Cardiac septum (tissue), 1 donor: Measurements from ENCODE around the gene TREM2. TPM values are rescaled to one million over a fixed set of nuclear protein-coding genes. Genes with fewer than 3 reads are reported as not detected.
"Not testable (repeated sequence)": the region's sequence is repeated elsewhere in the genome, so short reads cannot be mapped to it uniquely, and the experiment has no call there.

Source experiments
- DNase-seq: peaks from one replicate; pipeline ENCODE4 v3.0.0-alpha.2; 2020; ENCODE audit warnings: low spot score
- intact Hi-C: fragments of 100-400 bp; cut with DNase I; formaldehyde crosslinking; loops from one replicate; pipeline ENCODE4 v1.14.0; 2022
- long read RNA-seq: library from polyadenylated mRNA; unstranded; transcript quantifications from one replicate; pipeline ENCODE4 v2.0.0, GENCODE V29; 2021
- total RNA-seq: library from RNA; stranded (reverse); fragmentation: NEBNext Ultra II Directional; extraction: Animal tissue kit (Norgen Biotek cat#: 25700); gene quantifications from one replicate; pipeline ENCODE4 v1.2.1, GENCODE V29; 2021
- donor health status: DM: no; HTN: no; CAD: no.

The TREM2 gene
- 1.1 TPM for total RNA-seq
- long read RNA-seq, partial matches to known transcripts, result 0 of 1 reads
- long read RNA-seq, other reads (novel, unspliced or antisense), result 0 of 1 reads

DNA sequence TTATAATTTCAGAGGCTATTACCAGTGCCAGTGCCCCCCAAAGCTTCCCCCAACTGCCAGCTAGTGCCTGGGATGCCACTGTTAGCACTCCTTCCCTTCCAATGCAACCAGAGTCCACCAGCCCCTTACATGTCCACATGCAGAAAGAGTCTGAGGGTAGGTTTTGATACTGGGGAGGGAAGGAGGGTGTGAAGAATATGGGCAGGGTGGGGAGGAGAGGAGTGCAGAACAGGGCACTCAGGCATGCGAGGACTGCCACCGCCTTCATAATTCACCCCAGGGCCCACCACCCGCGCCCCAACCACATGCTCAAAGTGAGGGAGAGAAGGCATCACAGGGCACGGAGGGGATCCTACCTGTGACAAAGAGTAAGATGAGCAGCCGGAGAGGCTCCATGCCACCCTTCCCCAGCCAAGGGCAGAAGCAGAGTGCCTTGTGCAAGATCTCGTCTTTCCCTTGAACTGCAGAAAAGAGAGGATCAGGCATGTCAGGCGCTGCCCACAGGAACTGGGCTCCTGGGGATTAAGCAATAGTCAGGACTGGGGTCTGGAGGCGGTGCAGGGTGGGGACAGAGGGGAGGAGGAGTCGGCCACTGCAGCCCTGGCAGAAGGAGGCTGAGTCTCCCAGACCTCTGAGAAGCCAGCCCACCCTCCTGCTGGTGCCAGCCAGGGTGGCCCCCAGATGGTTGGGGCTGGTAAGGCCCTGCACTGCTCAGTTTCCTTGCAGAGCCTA is at the start of gene TREM2:
TREM2 (minus strand) TSS at position 430 of the 732 bp plus-strand sequence; CDS start at position 396, 34 bp downstream.
- intact Hi-C loops, result no loop called here
- no peak for DNase-seq

DNA sequence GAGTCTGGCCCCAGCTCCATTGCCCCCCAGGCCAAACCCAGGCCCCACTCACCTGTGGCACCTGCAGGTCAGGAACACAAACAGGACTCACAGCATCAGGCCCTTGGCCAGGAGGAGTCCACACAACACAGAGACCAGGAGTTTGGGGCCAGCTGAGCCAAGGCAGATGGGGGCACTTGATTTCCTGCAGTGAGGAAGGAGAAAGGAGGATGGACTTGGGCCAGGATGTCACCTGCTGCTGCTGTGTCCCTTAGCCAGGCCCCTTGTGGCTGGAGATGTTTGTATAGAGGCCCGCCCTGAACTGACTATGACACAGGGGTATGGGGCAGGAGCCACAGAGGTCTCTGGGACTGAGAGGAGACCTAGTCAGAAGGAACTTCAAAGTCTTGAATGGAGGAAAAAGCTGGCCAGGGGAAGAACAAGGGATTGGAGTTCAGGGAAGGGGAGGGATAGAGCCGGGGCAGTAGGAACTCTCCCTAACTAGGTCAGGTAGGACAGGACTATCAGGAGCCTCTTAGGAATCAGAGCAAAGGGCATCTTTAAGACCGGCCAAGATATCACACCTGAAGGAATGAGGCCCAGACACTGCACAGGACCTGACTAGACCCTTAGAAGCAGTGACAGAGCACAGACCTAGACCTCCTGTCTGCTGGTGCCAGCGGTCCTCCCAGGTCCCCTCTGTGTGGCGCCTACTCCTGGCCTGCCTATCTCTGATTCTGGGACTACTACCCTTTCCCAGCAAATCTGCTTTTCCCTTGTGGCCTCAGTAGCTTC is 46.8 kb upstream of the TREM2 start:
- no peak for DNase-seq
- intact Hi-C loops, result no loop called here

DNA sequence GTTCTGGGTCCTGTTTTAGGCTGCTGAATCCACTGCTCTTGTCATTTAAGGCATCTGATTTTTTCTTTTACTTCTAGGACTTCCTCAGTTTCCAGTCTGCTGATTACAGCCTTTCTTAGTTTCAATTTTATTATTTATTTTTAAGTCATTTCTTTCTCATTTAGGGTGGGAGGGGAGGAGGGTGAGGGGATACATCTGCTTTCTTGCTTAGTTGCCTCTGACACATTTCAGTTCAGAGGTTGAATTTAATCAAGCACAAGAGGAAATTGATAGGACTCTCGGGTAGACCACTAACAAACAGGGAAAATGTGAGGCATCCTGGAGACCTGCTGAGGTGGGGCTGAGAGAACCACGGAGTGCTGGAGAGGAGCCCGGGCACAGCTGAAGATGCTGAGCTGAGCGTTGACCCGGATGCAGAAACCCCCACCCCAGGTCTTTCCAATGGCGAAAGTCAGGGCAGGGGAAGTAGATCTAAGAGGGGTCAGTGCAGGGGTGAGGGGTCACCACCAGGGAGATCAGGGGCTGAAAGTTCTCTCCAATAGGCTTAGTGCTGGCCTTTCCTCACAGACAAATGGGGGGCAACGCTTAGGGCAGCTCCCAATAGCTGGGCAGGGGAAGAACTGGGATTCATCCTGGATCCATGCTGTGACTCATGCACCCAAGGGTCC is 45.7 kb upstream of the TREM2 start:
- intact Hi-C loops, result no loop called here
- DNase-seq, result no peak

DNA sequence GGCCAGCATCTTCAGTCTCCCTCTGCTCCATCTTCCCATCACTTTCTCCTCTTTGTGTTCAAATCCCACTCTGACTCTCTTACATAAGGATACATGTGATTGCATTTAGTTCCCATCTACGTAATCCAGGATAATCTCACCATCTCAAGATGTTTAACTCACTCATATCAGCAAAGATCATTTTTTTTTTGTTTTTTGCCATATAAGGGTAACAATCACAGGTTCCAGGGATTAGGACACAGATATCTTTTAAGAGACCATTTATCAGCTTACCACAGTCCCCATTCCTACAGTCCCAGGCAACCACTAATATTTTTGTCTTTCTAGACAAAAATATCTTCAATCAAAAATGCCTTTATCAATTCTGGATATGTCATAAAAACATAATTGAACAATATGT is 41.2 kb upstream of the TREM2 start:
- DNase-seq, result no peak
- intact Hi-C loops, result no loop called here

DNA sequence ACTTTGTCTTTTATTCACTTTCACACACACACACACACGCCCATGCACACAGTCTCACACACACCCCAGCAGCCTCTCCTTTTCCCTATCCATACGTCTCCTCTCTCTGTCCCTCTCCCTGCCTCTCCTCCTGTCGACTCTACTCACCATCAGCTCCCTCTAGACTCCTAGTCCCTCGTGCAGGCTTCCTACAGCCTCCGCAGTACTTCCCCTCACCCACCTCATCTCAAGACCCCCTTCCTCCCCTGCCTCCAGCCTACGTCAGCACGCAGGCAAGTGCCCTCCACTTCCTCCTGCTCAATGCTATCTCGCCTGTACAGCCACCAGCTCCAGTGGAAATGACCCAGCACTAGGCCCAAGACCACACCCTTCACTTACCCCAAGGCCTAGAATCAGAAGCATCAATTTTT is 38.9 kb upstream of the TREM2 start:
- DNase-seq, result no peak
- intact Hi-C loops, result no loop called here

DNA sequence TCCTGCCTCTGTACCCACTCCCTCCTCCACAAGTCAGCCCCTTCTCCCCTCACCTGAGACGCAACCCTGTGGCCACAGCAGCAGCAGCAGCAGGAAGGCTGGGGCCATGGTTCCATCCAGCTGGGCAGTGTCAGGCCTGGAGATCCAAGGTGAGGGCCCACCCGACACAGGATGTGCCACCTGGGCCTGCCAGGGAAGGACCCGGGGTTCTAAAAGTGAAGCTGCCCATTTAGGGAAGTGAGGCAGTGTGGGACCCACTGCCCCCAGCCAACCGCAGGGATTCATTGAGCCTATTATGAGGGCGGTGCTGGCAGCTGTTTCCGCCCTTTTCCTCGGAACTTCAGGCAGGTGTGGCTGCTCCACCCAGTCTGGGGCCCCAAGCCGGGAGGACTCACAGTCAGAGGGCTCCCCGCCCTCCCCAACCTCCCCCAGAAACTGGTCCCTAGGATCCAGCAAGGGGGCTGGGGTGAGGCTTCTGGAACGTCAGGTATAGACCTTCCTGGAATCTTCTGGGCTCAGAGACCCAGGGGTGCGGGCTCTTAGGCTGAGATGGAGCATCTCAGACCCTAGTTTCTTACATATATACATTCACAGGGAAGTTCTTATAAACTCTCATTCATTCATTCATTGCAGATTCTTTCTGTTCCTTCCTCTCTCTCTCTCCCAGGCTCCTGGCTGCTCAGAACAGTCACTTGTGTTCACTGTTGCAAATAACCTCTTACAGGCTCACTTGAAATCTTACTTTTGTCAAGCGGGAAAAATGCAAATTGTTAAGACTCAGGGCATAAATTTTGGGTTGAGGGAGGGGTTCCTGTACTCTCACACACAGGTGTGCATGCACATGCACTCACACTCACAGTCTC is 38.2 kb upstream of the TREM2 start, which contains the start of gene TREML2:
TREML2 (minus strand) TSS at position 249 of the 863 bp plus-strand sequence; CDS start at position 108, 141 bp downstream.
- peak; percentile 89 for DNase-seq
- intact Hi-C loops, result no loop called here

DNA sequence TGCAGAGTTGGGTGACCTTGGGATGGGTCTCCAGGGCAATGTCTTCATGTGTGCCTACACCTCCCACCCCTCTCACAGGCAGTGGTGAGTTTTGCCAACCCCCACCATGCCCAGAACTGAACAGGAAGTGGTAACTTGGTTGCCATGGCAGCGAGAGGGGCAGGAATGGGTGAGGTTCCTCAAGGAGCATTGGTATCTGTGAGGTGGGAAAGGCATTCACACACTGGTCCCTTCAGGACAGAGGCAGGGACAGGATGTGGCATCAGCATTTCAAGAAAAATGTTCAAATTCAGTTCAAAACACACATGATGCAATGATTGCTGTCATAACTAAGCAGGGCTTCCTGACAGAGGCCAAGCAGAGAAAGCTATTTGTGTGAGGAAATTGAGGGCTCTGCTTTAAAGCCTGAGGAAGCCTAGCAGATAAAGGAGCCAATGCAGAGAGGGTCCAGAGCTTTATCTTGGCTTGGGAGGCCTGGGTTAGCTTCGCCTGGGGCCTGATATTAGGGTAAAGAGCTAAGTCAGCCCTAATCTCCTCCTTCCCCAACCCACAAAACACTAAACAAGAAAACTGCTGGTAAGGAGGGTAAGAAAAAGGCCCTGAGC is 37.5 kb upstream of the TREM2 start:
- intact Hi-C loops, result no loop called here
- DNase-seq, result peak; percentile 89

DNA sequence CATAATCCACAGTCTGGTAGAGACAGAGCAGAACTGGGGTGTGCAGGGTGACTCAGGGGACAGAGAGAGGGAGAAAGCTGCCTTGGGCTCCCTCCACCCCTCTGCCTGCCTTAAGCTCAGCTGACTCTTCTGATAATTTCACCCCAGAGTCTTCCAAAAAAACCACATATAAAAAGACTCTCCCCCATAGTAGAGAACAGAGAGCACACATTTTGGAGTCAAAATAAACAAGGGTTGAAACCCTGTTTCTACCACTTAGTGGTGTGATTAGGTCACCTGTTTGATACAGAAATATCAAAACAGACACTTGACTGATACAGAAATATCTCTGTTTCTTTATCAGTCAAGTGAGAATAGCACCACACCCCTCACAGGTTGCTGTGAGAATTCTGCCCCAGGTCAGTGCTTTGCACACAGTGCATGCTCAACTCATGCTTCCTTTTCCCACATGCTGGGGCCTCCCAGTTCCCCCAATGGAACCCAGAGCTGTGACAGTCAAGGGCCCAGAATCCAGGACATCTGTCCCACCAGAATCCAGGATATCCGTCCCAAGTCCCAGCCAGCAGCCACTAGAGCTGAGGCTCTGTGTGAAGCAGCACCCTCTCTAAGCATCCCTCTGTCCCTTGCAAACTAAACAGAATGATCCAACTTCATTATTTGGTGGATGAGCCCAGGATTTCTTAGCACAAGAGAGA is 36.8 kb upstream of the TREM2 start:
- DNase-seq, result no peak
- intact Hi-C loops, result no loop called here

DNA sequence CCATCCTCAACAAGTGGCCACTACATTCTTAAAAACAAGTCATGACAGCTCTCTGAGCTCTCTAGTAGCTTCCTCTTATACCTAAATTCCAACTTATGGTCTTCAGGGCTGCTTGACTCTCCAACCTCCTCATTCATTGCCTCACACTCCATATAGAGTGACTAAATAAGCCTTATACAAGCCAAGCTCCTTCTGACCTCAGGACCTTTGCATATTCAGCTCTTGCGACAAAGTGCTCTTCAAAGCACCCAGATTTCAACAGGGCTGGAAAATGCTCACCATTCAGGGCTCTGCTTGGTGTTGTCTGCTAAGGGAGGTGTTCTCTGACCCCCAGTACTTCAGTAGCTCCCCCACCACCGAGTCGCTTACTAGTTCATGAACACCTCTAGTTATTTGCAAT is 34.3 kb upstream of the TREM2 start:
- no peak for DNase-seq
- intact Hi-C loops, result no loop called here

DNA sequence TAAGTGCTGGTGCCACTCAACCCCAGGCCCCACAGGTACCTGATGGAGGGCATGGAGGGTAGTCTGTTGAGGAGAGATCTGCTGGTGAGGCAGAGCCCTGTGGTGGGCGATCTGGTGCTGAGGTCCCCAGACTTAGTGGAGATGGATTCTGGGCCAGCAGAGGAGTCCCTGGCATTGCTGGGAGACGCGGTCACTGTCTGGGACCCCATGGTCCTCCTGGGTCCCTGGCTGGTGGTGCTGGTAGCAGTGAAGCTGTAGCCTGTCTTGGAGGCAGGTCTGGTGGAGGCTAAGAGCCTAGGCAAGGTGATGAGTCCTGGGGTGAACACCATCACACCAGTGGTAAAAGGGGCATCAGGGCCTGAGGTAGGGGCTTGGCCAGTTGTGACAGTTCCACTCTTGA is 31.5 kb upstream of the TREM2 start:
- DNase-seq, result no peak
- intact Hi-C loops, result no loop called here

DNA sequence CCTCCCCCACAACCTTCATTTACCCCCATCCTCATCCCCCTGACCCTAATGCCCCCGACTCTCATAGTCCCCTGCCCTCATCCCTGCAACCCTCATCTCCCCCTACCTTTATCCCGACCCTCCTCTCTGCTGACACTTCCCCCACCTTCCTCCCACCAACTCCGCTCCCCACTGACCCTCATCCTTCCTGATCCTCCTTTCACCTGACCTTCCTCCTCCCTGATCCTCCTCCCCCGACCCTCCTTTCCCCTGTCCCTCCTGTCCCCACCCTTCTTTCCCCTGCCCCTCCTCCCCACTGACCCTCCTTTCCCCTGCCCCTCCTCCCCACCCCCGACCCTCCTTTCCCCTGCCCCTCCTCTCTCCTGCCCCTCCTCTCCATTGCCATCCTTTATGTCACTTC is 31.0 kb upstream of the TREM2 start:
- DNase-seq, result no peak
- intact Hi-C loops, result no loop called here

DNA sequence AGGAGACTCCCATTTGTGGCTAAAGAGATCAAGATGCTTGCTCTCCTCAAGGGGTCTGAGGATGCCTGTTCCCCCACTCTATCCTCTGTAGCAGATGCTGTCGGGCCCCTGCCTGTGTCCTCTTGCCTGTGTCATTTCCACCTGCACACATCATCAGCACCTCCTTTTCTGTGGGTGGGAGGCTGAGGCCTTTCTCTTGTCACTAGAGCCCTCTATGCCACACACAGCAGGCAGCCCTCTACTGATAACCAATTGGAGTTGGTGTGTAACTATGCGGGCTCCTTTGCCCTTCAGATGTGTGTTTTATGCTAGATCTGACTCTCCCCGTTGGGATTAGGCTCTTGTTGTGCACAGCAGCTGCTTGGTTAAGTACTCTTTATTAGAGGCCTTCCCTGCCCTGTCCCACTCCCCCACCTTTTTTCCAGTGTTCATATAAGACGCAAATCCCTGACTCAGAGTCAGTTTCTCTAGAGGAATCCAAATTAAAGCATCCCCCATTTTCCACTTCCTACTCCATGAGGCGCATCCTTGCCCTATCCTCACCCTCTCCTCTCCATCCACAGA is 30.3 kb upstream of the TREM2 start:
- intact Hi-C loops, result no loop called here
- DNase-seq, result no peak

DNA sequence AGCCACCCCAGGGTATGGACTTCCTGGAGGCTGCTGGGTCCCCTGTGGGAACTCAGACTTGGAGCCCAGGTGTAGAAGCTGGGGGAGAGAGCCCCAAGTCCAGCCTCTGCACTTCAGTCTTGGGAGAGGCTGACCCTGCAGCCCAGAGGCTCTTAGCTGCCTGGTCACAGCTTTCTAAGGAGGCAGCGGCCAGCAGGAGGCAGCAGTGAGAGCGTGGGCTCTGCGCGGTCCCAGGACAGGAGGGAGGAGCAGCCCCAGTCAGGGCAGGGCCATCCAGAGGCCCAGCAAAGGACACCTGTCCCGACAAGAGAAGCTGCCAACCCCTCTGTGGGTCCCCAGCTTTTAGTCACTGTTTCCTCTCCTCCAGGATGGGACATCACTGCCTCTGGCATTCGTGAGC is 28.7 kb upstream of the TREM2 start:
- intact Hi-C loops, result no loop called here
- DNase-seq, result no peak

DNA sequence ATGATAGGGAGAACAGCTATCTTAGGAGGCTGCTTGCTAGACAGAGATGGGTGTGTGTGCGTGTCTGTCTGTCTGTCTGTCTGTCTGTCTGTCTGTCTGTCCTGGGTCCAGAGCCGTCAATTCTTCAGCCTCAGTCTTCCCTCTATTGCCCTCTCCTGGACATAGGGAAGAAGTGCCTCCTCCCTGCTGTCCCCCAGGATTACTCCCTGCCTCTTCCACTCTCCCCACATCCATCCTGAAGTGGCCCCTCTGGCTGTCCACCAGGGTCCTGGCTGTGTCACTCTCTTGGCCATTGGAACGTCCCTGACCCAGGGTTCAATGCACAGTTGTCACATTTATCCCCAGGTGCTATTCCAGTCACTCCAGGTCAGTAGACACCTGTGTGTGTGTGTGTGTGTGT is 27.9 kb upstream of the TREM2 start:
- DNase-seq, result no peak
- intact Hi-C loops, result no loop called here

DNA sequence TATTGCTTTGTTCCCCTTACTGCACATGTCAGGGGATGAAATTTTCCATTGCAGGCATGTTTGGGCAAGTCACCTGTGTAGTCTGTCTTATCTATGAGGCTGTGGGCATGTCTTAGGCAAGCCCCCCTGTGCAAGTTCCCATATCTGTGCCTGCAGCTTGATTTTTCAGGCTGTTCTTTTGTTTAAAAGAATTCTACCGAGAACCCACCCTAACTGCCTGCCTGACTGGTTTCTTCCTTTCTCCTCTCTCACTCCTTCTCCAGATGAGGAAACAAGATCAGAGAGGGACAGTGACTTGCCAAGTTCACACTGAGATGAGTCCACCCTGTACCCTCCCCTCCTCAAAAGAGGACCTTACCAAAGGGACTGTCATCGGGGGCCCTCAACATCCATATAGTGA is 27.1 kb upstream of the TREM2 start:
- intact Hi-C loops, result no loop called here

DNA sequence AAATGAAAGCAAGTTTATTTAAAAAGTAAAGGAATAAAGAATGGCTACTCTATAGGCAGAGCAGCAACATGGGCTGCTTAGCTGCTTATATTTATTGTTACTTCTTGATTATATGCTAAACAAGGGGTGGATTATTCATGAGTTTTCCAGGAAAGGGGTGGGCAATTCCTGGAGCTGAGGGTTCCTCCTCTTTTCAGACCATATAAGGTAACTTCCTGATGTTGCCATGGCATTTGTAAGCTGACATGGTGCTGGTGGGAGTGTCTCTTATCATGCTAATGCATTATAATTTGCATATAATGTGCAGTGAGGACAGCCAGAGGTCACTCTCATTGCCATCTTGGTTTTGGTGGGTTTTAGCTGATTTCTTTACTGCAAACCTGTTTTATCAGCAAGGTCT is 26.1 kb upstream of the TREM2 start:
- DNase-seq, intact Hi-C loops: not testable (repeated sequence)

More for the DNA sequence above, 27.1 kb upstream of the TREM2 start:
- no peak for DNase-seq

DNA sequence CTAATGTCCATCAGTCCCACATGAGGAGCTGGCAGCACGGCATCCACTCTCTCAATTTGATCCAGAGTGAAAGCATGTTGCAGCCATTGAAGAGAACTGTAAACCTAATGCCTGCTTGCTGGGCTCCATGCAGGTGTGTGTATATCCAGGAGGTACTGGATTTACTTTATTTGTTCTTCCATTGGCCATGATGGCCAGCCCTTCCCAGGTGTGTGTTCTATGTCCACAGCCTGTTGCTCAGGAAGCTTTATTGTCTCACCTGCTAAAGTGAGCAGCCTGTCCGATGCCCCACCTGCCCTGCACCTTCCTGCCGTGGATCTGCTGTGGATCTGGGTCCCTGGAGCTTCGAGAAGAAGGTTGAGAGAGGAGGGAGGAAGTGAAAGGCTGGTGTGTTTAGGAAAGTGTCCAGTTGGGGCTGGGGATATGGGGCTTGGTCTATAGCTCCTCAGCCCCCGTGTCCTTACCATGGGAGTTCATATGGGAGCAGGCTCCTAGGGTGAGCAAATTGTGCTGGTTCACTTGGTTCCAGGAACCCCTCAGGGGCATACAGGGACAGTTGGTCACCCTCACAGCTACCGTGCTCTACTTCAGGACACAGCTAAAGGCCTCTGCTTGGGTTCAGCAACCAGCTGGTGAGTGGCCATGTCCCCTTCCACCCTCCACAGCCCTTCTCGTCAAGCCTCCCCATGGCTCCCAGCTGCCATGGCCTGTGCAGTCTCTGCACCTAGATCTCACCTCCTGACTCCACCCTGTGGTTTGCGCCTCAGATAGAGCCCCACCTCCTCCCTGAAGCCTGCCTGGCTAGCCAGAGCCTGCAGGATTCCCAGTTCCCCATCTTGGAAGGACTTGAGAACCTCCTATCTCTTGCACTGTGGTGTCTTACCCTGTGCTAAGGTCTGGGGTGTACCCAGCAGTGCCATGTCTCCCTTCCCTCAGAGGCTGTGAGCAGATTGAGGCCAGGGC is 25.3 kb upstream of the TREM2 start:
- intact Hi-C loops, result no loop called here
- DNase-seq, result no peak
